Activated CD8-positive, alpha-beta T cell treated with anti-CD3 and anti-CD28 coated beads for 36 hours (primary cell): ENCODE measurements around the gene MRPL33. TPM values are rescaled to one million over a fixed set of nuclear protein-coding genes. Genes with fewer than 3 reads are reported as not detected.
"Not testable (repeated sequence)": the region's sequence is repeated elsewhere in the genome, so short reads cannot be mapped to it uniquely, and the experiment has no call there.

Experiments used
- ATAC-seq: fragments of 200-7000 bp; cut with Tn5 transposase; one replicate; pipeline ENCODE4 v1.10.0; 2021; ENCODE audit warnings: mild to moderate bottlenecking, moderate library complexity
- CTCF ChIA-PET: fragments of 350-600 bp; sonication (Branson Sonifier 250); formaldehyde crosslinking; loops from one replicate; lab custom pipeline; 2021; ENCODE audit warnings: antibody characterized with exemption; lab: Charles Lee
- POLR2A ChIA-PET: fragments of 350-600 bp; sonication (Branson Sonifier 250); formaldehyde crosslinking; loops from one replicate; lab custom pipeline; 2021; ENCODE audit warnings: antibody characterized with exemption; lab: Charles Lee
- DNase-seq: peaks from one replicate; pipeline ENCODE4 v3.0.0-alpha.2; 2020
- H3K27ac Mint-ChIP-seq: one replicate; pipeline ENCODE4 v1.8.0; 2021; ENCODE audit warnings: mild to moderate bottlenecking, mixed read lengths
- H3K27me3 Mint-ChIP-seq: one replicate; pipeline ENCODE4 v1.8.0; 2021; ENCODE audit warnings: mixed read lengths
- H3K36me3 Mint-ChIP-seq: one replicate; pipeline ENCODE4 v1.8.0; 2021; ENCODE audit warnings: low read depth, mixed read lengths
- H3K4me1 Mint-ChIP-seq: one replicate; pipeline ENCODE4 v1.8.0; 2021; ENCODE audit warnings: low read depth, mixed read lengths
- H3K4me3 Mint-ChIP-seq: one replicate; pipeline ENCODE4 v1.8.0; 2021; ENCODE audit warnings: mild to moderate bottlenecking, moderate library complexity, mixed read lengths
- H3K9me3 Mint-ChIP-seq: one replicate; pipeline ENCODE4 v1.8.0; 2021; ENCODE audit warnings: mixed read lengths
- intact Hi-C: fragments of 100-400 bp; cut with micrococcal nuclease; formaldehyde crosslinking; loops from one replicate; pipeline ENCODE4 v1.10.0; 2022
- total RNA-seq, 2 experiments: library from RNA; stranded (reverse); gene quantifications; one replicate each; pipeline ENCODE4 v1.2.3, GENCODE V29; 2021
- TF ChIP-seq, protein P1 (sequence below): fragments of 200-600 bp; IDR thresholded peaks from one replicate; pipeline ENCODE4 v1.8.0; 2022; ENCODE audit warnings: antibody characterized with exemption, mild to moderate bottlenecking

The MRPL33 gene
- total RNA-seq, 2 experiments from 2014 or later: 54.6 to 59.2 TPM

DNA sequence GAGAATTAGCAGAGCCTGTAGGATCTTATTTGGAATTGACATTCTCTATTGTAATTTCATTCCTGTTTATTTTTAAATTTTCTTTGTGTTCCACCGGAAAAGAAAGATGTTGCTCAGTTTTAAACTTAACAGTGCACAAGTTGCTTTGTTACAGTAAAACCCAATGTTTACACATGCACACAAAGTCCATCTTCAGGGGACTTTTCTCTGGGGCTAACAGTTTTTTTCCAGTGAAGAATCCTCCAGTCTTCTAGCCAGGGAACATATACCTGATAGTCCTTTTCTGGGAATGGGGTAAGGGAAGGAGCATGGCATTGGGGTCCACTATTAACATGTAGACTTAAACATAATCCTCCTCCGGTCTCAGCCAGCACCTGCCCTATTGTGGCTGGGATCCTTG lies 25.2 kb upstream of the MRPL33 start:
- POLR2A ChIA-PET: no interaction called here
- peaks cover 12% of the 10 kb centered on the region for H3K9me3 Mint-ChIP-seq

GRCh38 chr2:27747827-27748352 lies 23.6 kb upstream of the MRPL33 start:
- POLR2A ChIA-PET: no interaction called here
- intact Hi-C loops: no loop called here
- Mint-ChIP-seq H3K27me3 (peaks cover 4% of the 10 kb centered on the region), H3K4me1 (no peaks in the 10 kb centered on the region), H3K36me3 (no peaks in the 10 kb centered on the region), H3K27ac (no peak overlapping the region), H3K4me3 (no peak overlapping the region), H3K9me3 (peaks cover 12% of the 10 kb centered on the region)
- CTCF ChIA-PET: no interaction called here
- ATAC-seq: no peak
- TF ChIP-seq, protein P1, sequence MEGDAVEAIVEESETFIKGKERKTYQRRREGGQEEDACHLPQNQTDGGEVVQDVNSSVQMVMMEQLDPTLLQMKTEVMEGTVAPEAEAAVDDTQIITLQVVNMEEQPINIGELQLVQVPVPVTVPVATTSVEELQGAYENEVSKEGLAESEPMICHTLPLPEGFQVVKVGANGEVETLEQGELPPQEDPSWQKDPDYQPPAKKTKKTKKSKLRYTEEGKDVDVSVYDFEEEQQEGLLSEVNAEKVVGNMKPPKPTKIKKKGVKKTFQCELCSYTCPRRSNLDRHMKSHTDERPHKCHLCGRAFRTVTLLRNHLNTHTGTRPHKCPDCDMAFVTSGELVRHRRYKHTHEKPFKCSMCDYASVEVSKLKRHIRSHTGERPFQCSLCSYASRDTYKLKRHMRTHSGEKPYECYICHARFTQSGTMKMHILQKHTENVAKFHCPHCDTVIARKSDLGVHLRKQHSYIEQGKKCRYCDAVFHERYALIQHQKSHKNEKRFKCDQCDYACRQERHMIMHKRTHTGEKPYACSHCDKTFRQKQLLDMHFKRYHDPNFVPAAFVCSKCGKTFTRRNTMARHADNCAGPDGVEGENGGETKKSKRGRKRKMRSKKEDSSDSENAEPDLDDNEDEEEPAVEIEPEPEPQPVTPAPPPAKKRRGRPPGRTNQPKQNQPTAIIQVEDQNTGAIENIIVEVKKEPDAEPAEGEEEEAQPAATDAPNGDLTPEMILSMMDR: no peak
- DNase-seq: no peak

More for the DNA sequence above, 25.2 kb upstream of the MRPL33 start:
- H3K4me3 Mint-ChIP-seq: no peak overlapping the region
- no peaks in the 10 kb centered on the region for H3K36me3 Mint-ChIP-seq
- H3K27ac Mint-ChIP-seq: no peak overlapping the region
- intact Hi-C loops: no loop called here
- ATAC-seq: no peak
- TF ChIP-seq, protein P1: no peak
- H3K4me1 Mint-ChIP-seq: no peaks in the 10 kb centered on the region
- H3K27me3 Mint-ChIP-seq: peaks cover 1% of the 10 kb centered on the region
- CTCF ChIA-PET: no interaction called here
- no peak for DNase-seq

DNA sequence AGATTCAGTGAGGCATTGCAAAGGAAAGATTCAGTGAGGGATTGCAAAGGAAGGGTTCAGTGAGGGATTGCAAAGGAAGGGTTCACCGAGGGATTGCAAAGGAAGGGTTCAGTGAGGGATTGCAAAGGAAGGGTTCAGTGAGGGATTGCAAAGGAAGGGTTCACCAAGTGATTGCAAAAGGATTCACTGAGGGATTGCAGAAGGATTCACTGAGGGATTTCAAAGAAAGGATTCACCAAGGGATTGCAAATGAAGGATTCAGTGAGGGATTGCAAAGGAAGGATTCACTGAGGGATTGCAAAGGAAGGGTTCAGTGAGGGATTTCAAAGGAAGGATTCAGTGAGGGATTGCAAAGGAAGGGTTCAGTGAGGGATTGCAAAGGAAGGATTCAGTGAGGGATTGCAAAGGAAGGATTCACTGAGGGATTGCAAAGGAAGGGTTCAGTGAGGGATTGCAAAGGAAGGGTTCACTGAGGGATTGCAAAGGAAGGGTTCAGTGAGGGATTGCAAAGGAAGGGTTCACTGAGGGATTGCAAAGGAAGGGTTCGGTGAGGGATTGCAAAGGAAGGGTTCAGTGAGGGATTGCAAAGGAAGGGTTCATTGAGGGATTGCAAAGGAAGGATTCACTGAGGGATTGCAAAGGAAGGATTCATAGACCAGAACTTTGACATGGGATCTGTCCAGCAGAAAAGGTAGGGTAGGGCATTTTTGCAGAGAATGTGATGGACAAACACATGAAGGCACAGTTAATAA lies 22.5 kb upstream of the MRPL33 start:
- ATAC-seq, DNase-seq, CTCF ChIA-PET, intact Hi-C loops, H3K27me3 Mint-ChIP-seq, H3K4me1 Mint-ChIP-seq, H3K36me3 Mint-ChIP-seq, POLR2A ChIA-PET, H3K27ac Mint-ChIP-seq, H3K4me3 Mint-ChIP-seq: not testable (repeated sequence)
- peaks cover 12% of the 10 kb centered on the region for H3K9me3 Mint-ChIP-seq

GRCh38 chr2:27751377-27751776 lies 20.1 kb upstream of the MRPL33 start:
- ChIA-PET POLR2A (interaction anchor here (0.7 kb wide), 1 partner anchor 214 kb away, joined by 4 read pairs; no protein-coding TSS in a partner anchor), CTCF (interaction anchor here (2.7 kb wide), 1 partner anchor 47 kb away, joined by 12 read pairs; no protein-coding TSS in a partner anchor)
- Mint-ChIP-seq H3K4me1 (no peaks in the 10 kb centered on the region), H3K36me3 (no peaks in the 10 kb centered on the region), H3K27ac (no peak overlapping the region), H3K4me3 (no peak overlapping the region), H3K9me3 (peaks cover 12% of the 10 kb centered on the region), H3K27me3 (peaks cover 5% of the 10 kb centered on the region)
- intact Hi-C loops: loop anchor here (10.0 kb wide), 1 partner anchor 703 kb away; no protein-coding TSS in a partner anchor
- no peak for DNase-seq
- TF ChIP-seq, protein P1: no peak
- no peak for ATAC-seq

DNA sequence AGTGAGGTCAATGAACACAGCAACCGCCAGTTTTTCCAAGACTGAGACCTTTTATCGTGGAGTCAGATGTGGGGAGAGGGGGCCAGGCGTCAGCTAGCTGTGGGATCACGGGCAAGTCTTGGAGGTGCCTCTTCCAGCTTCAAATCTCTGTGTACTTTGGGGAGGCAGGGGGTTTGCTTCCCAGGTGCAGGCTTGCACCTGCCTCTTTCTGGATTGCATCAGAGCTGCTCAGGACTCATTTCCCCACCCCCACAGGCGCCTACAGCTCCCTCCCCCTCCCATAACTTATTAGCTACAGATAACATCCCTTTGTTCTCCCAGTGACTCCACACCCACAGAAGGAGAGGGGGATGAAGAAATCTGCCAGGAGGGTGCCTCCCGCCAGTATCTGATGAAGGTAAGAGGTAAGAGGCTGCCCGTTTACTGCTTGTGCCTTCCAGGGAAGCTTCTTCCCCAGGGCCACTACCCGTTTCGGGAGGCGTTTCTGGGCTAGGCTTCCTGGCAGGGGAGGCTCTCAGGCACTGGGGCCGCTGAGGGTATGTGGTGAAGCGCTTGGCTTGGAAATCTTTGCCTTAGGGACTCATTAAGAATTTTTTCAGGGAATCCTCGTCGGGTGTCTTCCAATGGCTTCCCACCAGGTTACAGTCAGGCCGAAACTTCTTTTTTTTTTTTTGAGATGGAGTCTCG lies 18.8 kb upstream of the MRPL33 start:
- ATAC-seq (no peak), DNase-seq (no peak)
- no peak overlapping the region for H3K27ac Mint-ChIP-seq
- intact Hi-C loops: loop anchor here (10.0 kb wide), 1 partner anchor 702 kb away; no protein-coding TSS in a partner anchor
- no peaks in the 10 kb centered on the region for H3K36me3 Mint-ChIP-seq
- no peaks in the 10 kb centered on the region for H3K4me1 Mint-ChIP-seq
- CTCF ChIA-PET: interaction anchor here (2.5 to 2.7 kb wide), 2 partner anchors 20 to 48 kb away, joined by 10 to 12 read pairs; no protein-coding TSS in a partner anchor
- TF ChIP-seq, protein P1: no peak
- peaks cover 5% of the 10 kb centered on the region for H3K27me3 Mint-ChIP-seq
- H3K9me3 Mint-ChIP-seq: peaks cover 12% of the 10 kb centered on the region
- POLR2A ChIA-PET: no interaction called here
- H3K4me3 Mint-ChIP-seq: no peak overlapping the region
